ENCODE measurements around the gene QSOX1. TPM values are rescaled to one million over a fixed set of nuclear protein-coding genes. Genes with fewer than 3 reads are reported as not detected.
"Not testable (repeated sequence)": the region's sequence is repeated elsewhere in the genome, so short reads cannot be mapped to it uniquely, and the experiment has no call there.

QSOX1 gene
- total and polyA plus RNA-seq, 4 donors, result 170 to 537 (median 256) TPM

- no peak for DNase-seq
- Histone ChIP-seq H3K4me1 (ENCODE audit: control insufficient read depth in 5 of 5, insufficient read depth in 5 of 5, low read length in 5 of 5) (no peaks in the 10 kb centered on the region), H3K9ac (ENCODE audit: insufficient read depth in 1 of 2, low read length in 2 of 2) (no peak overlapping the region), H3K36me3 (ENCODE audit: control insufficient read depth in 4 of 4, insufficient read depth in 4 of 4, low read length in 4 of 4) (no peaks in the 10 kb centered on the region), H3K9me3 (ENCODE audit: control insufficient read depth in 4 of 4, insufficient read depth in 3 of 4, low read length in 3 of 4) (peaks cover 0 to 5% (median under 1%) of the 10 kb centered on the region in 4 donors), H3K27ac (ENCODE audit: low read depth in 1 of 2, low read length in 1 of 2) (no peak overlapping the region), H3K4me3 (no peak overlapping the region), H3K27me3 (ENCODE audit: control insufficient read depth in 3 of 3, insufficient read depth in 3 of 3, low read length in 2 of 3) (no peaks in the 10 kb centered on the region)
- WGBS, 2 donors, result 67 to 86% methylated on average over 1 of the region's 1 CpG
- no peak for ATAC-seq (ENCODE audit: insufficient read depth, low FRiP score)
- no peak for TF ChIP-seq CTCF (IDR thresholded peaks at IDR 0.05; ENCODE audit: control extremely low read depth, extremely low read depth)
Measured at GRCh38 chr1:180133193-180133592, 21.5 kb upstream of the QSOX1 start.

- H3K4me3 ChIP-seq; H3K36me3 ChIP-seq (ENCODE audit: control insufficient read depth in 4 of 4, insufficient read depth in 4 of 4, low read length in 4 of 4); H3K27me3 ChIP-seq (ENCODE audit: control insufficient read depth in 3 of 3, insufficient read depth in 3 of 3, low read length in 2 of 3); DNase-seq; H3K4me1 ChIP-seq (ENCODE audit: control insufficient read depth in 5 of 5, insufficient read depth in 5 of 5, low read length in 5 of 5); ATAC-seq (ENCODE audit: insufficient read depth, low FRiP score); H3K9ac ChIP-seq (ENCODE audit: insufficient read depth in 1 of 2, low read length in 2 of 2); H3K9me3 ChIP-seq (ENCODE audit: control insufficient read depth in 4 of 4, insufficient read depth in 3 of 4, low read length in 3 of 4); H3K27ac ChIP-seq (ENCODE audit: low read depth in 1 of 2, low read length in 1 of 2): not testable (repeated sequence)
- WGBS, 2 donors, result 87 to 90% methylated on average over 9 of the region's 9 CpGs
Measured at GRCh38 chr1:180133688-180134087, 21.0 kb upstream of the QSOX1 start.

GRCh38 chr1:180135535-180135934, 19.1 kb upstream of the QSOX1 start:
- Histone ChIP-seq H3K9me3 (ENCODE audit: control insufficient read depth in 4 of 4, insufficient read depth in 3 of 4, low read length in 3 of 4) (peaks cover 0 to 5% (median under 1%) of the 10 kb centered on the region in 4 donors), H3K4me1 (ENCODE audit: control insufficient read depth in 5 of 5, insufficient read depth in 5 of 5, low read length in 5 of 5) (no peaks in the 10 kb centered on the region), H3K9ac (ENCODE audit: insufficient read depth in 1 of 2, low read length in 2 of 2) (no peak overlapping the region), H3K27ac (ENCODE audit: low read depth in 1 of 2, low read length in 1 of 2) (no peak overlapping the region), H3K36me3 (ENCODE audit: control insufficient read depth in 4 of 4, insufficient read depth in 4 of 4, low read length in 4 of 4) (no peaks in the 10 kb centered on the region), H3K27me3 (ENCODE audit: control insufficient read depth in 3 of 3, insufficient read depth in 3 of 3, low read length in 2 of 3) (no peaks in the 10 kb centered on the region), H3K4me3 (no peak overlapping the region)
- no peak for DNase-seq
- no peak for ATAC-seq (ENCODE audit: insufficient read depth, low FRiP score)
- 49 to 66% methylated on average over 1 of the region's 1 CpG for WGBS, 2 donors
- no peak for TF ChIP-seq CTCF (IDR thresholded peaks at IDR 0.05; ENCODE audit: control extremely low read depth, extremely low read depth)

- no peak for DNase-seq
- no peak overlapping the region for H3K27ac ChIP-seq (ENCODE audit: low read depth in 1 of 2, low read length in 1 of 2)
- TF ChIP-seq CTCF (IDR thresholded peaks at IDR 0.05; ENCODE audit: control extremely low read depth, extremely low read depth), result no peak
- WGBS, 2 donors, result 75 to 83% methylated on average over 4 of the region's 4 CpGs
- no peaks in the 10 kb centered on the region for H3K4me1 ChIP-seq (ENCODE audit: control insufficient read depth in 5 of 5, insufficient read depth in 5 of 5, low read length in 5 of 5)
- H3K36me3 ChIP-seq (ENCODE audit: control insufficient read depth in 4 of 4, insufficient read depth in 4 of 4, low read length in 4 of 4), result no peaks in the 10 kb centered on the region
- H3K4me3 ChIP-seq, result no peak overlapping the region
- H3K9ac ChIP-seq (ENCODE audit: insufficient read depth in 1 of 2, low read length in 2 of 2), result no peak overlapping the region
- H3K9me3 ChIP-seq (ENCODE audit: control insufficient read depth in 4 of 4, insufficient read depth in 3 of 4, low read length in 3 of 4), result peaks cover 0 to 5% (median under 1%) of the 10 kb centered on the region in 4 donors
- H3K27me3 ChIP-seq (ENCODE audit: control insufficient read depth in 3 of 3, insufficient read depth in 3 of 3, low read length in 2 of 3), result no peaks in the 10 kb centered on the region
- ATAC-seq (ENCODE audit: insufficient read depth, low FRiP score), result no peak
Measured at GRCh38 chr1:180136331-180136967, 18.2 kb upstream of the QSOX1 start.

Measured in lung (tissue), 12 donors.